ENCODE measurements around the gene PIGU. TPM values are rescaled to one million over a fixed set of nuclear protein-coding genes. Genes with fewer than 3 reads are reported as not detected.

The PIGU gene
- total RNA-seq, 2 experiments from 2014 or later: 16.6 to 27.9 TPM

DNA sequence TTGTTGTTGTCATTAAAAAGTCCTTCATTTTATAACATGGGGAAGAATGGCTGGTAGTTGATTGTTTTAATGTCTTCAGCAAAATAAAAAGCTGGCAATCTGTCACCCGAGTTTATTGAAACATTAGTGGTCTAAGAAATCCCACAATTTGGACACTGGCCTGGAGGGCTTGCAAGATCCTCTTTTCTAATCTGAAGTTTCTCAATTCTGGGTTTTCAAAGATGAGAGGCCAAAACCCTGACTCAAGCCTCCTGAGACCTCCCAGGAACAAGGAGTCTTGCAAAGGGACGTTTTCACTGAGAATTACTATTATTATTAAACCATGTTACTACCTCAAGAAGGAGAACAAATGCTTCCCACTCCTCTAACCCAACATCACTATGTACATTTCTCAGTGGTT is 98.9 kb downstream of the PIGU start:
- no TSS peak for BruUV-seq (replicated peaks)

DNA sequence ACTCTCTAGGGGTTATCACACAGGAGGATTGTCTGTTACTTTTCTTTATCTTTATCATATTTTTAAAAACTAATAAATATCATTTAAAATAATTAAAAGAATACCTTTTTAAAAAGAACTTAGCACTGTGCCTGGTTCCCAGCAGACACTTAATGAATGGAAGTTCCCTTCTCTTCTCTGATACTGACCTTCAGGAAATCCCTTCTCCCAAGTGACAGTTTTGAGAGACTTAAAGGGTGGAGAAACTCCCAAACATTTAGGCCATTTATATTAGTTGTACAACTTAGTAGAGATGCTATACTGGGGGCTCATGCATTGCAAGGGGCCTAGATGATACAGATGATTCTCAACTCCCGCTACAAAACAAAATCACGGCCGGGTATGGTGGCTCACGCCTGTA is 99.8 kb downstream of the PIGU start:
- H3K4me1 ChIP-seq (ENCODE audit: insufficient read depth, low read length, poor library complexity, severe bottlenecking): peaks cover 10% of the 10 kb centered on the region
- H3K9me2 ChIP-seq (ENCODE audit: insufficient read depth, low read length): no peaks in the 10 kb centered on the region
- H2AFZ ChIP-seq (ENCODE audit: low read length): no peak overlapping the region
- intact Hi-C loops (cut with micrococcal nuclease; ENCODE audit: unreplicated experiment): no loop called here
- peaks cover 20% of the 10 kb centered on the region for H3K36me3 ChIP-seq (ENCODE audit: insufficient read depth, low read length)
- H3K4me3 ChIP-seq (ENCODE audit: low read depth, low read length, poor library complexity, severe bottlenecking): no peak overlapping the region
- H3K27ac ChIP-seq (ENCODE audit: low read depth, low read length, poor library complexity, severe bottlenecking): no peak overlapping the region
- no peak for TF ChIP-seq EZH2phosphoT487 (IDR thresholded peaks at IDR 0.05; ENCODE audit: borderline replicate concordance, low read depth, low read length)
- TF ChIP-seq, protein P1, sequence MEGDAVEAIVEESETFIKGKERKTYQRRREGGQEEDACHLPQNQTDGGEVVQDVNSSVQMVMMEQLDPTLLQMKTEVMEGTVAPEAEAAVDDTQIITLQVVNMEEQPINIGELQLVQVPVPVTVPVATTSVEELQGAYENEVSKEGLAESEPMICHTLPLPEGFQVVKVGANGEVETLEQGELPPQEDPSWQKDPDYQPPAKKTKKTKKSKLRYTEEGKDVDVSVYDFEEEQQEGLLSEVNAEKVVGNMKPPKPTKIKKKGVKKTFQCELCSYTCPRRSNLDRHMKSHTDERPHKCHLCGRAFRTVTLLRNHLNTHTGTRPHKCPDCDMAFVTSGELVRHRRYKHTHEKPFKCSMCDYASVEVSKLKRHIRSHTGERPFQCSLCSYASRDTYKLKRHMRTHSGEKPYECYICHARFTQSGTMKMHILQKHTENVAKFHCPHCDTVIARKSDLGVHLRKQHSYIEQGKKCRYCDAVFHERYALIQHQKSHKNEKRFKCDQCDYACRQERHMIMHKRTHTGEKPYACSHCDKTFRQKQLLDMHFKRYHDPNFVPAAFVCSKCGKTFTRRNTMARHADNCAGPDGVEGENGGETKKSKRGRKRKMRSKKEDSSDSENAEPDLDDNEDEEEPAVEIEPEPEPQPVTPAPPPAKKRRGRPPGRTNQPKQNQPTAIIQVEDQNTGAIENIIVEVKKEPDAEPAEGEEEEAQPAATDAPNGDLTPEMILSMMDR (conservative IDR thresholded peaks at IDR 0.05; ENCODE audit: low read length): no peak
- CTCF ChIA-PET (ENCODE audit: unreplicated experiment): no interaction called here
- DNase-seq (ENCODE audit: low spot score): no peak
- H3K79me2 ChIP-seq (ENCODE audit: insufficient read depth, low read depth, low read length): no peaks in the 10 kb centered on the region
- POLR2A ChIA-PET: no interaction called here
- H3K4me2 ChIP-seq (ENCODE audit: low read length): no peak overlapping the region
- no TSS peak for BruUV-seq (replicated peaks)
- no peaks in the 10 kb centered on the region for H3K9me3 ChIP-seq (ENCODE audit: low read length)
- H4K20me1 ChIP-seq (ENCODE audit: insufficient read depth, low read length): no peaks in the 10 kb centered on the region

More for the DNA sequence above, 98.9 kb downstream of the PIGU start:
- Histone ChIP-seq H3K4me3 (ENCODE audit: low read depth, low read length, poor library complexity, severe bottlenecking) (no peak overlapping the region), H2AFZ (ENCODE audit: low read length) (no peak overlapping the region), H3K79me2 (ENCODE audit: insufficient read depth, low read depth, low read length) (no peaks in the 10 kb centered on the region), H4K20me1 (ENCODE audit: insufficient read depth, low read length) (no peaks in the 10 kb centered on the region), H3K4me1 (ENCODE audit: insufficient read depth, low read length, poor library complexity, severe bottlenecking) (peaks cover 10% of the 10 kb centered on the region), H3K4me2 (ENCODE audit: low read length) (no peak overlapping the region), H3K9me2 (ENCODE audit: insufficient read depth, low read length) (no peaks in the 10 kb centered on the region), H3K9me3 (ENCODE audit: low read length) (no peaks in the 10 kb centered on the region), H3K36me3 (ENCODE audit: insufficient read depth, low read length) (peaks cover 20% of the 10 kb centered on the region), H3K27ac (ENCODE audit: low read depth, low read length, poor library complexity, severe bottlenecking) (no peak overlapping the region)
- DNase-seq (ENCODE audit: low spot score): no peak
- intact Hi-C loops (cut with micrococcal nuclease; ENCODE audit: unreplicated experiment): no loop called here
- ChIA-PET POLR2A (no interaction called here), CTCF (ENCODE audit: unreplicated experiment) (no interaction called here)
- TF ChIP-seq EZH2phosphoT487 (IDR thresholded peaks at IDR 0.05; ENCODE audit: borderline replicate concordance, low read depth, low read length): no peak
- TF ChIP-seq, protein P1 (conservative IDR thresholded peaks at IDR 0.05; ENCODE audit: low read length): no peak

DNA sequence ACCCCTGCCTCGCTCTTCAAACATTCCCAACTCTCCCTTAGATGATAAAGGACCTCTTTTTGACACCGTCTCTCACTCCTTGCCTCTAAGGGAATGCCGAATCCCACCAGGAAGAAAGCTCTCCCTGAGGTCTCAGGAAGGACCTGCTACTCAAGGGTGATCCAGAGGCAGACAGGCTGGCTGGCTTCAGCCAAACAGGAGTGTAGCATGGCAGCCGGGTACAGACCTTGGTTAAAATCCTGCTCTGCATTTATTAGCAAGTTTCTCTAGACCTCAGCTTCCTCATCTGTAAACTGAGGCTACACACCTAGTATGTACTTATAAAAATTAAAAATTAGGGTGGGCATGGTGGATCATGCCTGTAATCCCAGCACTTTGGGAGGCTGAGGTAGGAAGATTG is 101.1 kb downstream of the PIGU start:
- intact Hi-C loops (cut with micrococcal nuclease; ENCODE audit: unreplicated experiment): no loop called here
- no peak overlapping the region for H3K27ac ChIP-seq (ENCODE audit: low read depth, low read length, poor library complexity, severe bottlenecking)
- ChIA-PET CTCF (ENCODE audit: unreplicated experiment) (no interaction called here), POLR2A (no interaction called here)
- peaks cover 16% of the 10 kb centered on the region for H3K4me1 ChIP-seq (ENCODE audit: insufficient read depth, low read length, poor library complexity, severe bottlenecking)
- H3K4me2 ChIP-seq (ENCODE audit: low read length): no peak overlapping the region
- no peak for DNase-seq (ENCODE audit: low spot score)
- H2AFZ ChIP-seq (ENCODE audit: low read length): no peak overlapping the region
- no peaks in the 10 kb centered on the region for H3K9me2 ChIP-seq (ENCODE audit: insufficient read depth, low read length)
- no peaks in the 10 kb centered on the region for H3K9me3 ChIP-seq (ENCODE audit: low read length)
- H3K79me2 ChIP-seq (ENCODE audit: insufficient read depth, low read depth, low read length): no peaks in the 10 kb centered on the region
- H3K4me3 ChIP-seq (ENCODE audit: low read depth, low read length, poor library complexity, severe bottlenecking): no peak overlapping the region
- no peaks in the 10 kb centered on the region for H4K20me1 ChIP-seq (ENCODE audit: insufficient read depth, low read length)
- TF ChIP-seq, protein P1 (conservative IDR thresholded peaks at IDR 0.05; ENCODE audit: low read length): no peak
- no peak for TF ChIP-seq EZH2phosphoT487 (IDR thresholded peaks at IDR 0.05; ENCODE audit: borderline replicate concordance, low read depth, low read length)
- BruUV-seq (replicated peaks): no TSS peak
- H3K36me3 ChIP-seq (ENCODE audit: insufficient read depth, low read length): peaks cover 12% of the 10 kb centered on the region

Measured in OCI-LY7 (cell line).